ENCODE results near the gene SEMA3B. TPM values are rescaled to one million over a fixed set of nuclear protein-coding genes. Genes with fewer than 3 reads are reported as not detected.

Gene SEMA3B
- polyA plus RNA-seq, 3 donors = 0.56 TPM; not detected in 2

DNA sequence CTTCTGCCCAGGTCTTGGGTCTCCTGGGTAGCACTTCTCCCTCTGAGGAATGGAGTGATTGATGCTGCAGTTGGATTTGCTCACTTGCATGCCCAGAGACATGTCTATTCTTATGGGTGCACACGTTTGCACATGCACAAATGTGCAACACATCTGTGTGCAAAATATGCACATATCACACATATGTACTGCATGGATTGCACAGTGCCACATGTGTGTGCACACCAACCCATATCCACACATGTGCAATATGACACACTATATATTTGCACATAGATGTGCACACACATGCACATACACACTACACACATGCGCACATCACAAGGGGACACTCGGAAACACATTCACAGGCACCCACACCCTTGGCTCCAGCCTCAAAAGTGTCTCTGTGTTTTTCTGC, 671 bp upstream of the SEMA3B start:
- Histone ChIP-seq H4K20me1 (ENCODE audit: insufficient read depth, low read length) (peaks cover 6% of the 10 kb centered on the region), H2AFZ (ENCODE audit: insufficient read depth, low read depth, low read length, poor library complexity, severe bottlenecking) (no peak overlapping the region), H3K27me3 (ENCODE audit: control insufficient read depth in 2 of 2, insufficient read depth in 2 of 2, low read length in 2 of 2) (peaks cover 0 to 25% of the 10 kb centered on the region in 2 donors), H3K9ac (ENCODE audit: insufficient read depth, low read length, poor library complexity, severe bottlenecking) (no peak overlapping the region), H3K9me3 (replicated peaks in 1 of 2; ENCODE audit: control insufficient read depth in 1 of 2, insufficient read depth in 1 of 2, low read length in 2 of 2) (no peaks in the 10 kb centered on the region), H3K27ac (ENCODE audit: low read depth in 1 of 2, low read length in 2 of 2) (no peak overlapping the region), H3K36me3 (replicated peaks in 1 of 2; ENCODE audit: control insufficient read depth in 1 of 2, insufficient read depth in 2 of 2, low read length in 2 of 2) (no peaks in the 10 kb centered on the region), H3K79me2 (ENCODE audit: insufficient read depth, low read length) (no peaks in the 10 kb centered on the region), H3K4me3 (replicated peaks in 1 of 3; ENCODE audit: low read depth in 2 of 3, low read length in 3 of 3) (no peak overlapping the region), H3K4me2 (replicated peaks; ENCODE audit: extremely low read depth, low read length, poor library complexity, severe bottlenecking) (no peak overlapping the region), H3K4me1 (ENCODE audit: control insufficient read depth in 1 of 2, insufficient read depth in 2 of 2, low read length in 2 of 2) (peaks cover 4 to 6% of the 10 kb centered on the region in 2 donors)
- intact Hi-C loops (cut with micrococcal nuclease) = no loop called here
- Mint-ChIP-seq H3K27ac (no peak overlapping the region), H3K4me1 (peaks cover 7% of the 10 kb centered on the region), H3K36me3 (no peaks in the 10 kb centered on the region), H3K4me3 (no peak overlapping the region), H3K9me3 (peaks cover 0 to 5% (median 0%) of the 10 kb centered on the region in 7 donors), H3K27me3 (ENCODE audit: low read depth in 3 of 3) (peaks cover 34 to 52% (median 49%) of the 10 kb centered on the region in 3 donors)
- no peak for DNase-seq
- WGBS (ENCODE audit: insufficient coverage) = 71% methylated on average over 3 of the region's 3 CpGs
- TF ChIP-seq, protein P1, sequence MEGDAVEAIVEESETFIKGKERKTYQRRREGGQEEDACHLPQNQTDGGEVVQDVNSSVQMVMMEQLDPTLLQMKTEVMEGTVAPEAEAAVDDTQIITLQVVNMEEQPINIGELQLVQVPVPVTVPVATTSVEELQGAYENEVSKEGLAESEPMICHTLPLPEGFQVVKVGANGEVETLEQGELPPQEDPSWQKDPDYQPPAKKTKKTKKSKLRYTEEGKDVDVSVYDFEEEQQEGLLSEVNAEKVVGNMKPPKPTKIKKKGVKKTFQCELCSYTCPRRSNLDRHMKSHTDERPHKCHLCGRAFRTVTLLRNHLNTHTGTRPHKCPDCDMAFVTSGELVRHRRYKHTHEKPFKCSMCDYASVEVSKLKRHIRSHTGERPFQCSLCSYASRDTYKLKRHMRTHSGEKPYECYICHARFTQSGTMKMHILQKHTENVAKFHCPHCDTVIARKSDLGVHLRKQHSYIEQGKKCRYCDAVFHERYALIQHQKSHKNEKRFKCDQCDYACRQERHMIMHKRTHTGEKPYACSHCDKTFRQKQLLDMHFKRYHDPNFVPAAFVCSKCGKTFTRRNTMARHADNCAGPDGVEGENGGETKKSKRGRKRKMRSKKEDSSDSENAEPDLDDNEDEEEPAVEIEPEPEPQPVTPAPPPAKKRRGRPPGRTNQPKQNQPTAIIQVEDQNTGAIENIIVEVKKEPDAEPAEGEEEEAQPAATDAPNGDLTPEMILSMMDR (IDR thresholded peaks at IDR 0.05) = no peak

DNA sequence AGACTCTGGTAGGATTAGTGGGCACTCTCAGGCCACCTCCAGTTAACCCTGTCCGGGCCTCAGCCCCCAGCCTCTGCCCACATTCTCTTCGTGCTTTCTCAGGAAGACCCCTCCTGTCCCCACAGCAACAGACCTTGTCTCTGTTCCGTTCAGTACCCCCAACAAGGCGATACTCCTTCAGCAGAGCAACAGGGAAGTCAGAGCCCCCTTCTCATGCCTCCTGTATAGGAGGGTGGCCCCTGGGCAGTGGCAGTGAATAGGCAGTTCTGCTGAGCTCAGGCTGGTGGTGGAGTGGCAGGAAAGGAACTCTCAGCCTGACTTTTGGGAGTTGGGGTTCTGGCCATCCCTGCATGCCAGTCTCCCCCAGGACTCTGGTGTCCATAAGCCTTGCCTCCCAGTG, 513 bp downstream of the SEMA3B start:
- Histone ChIP-seq H3K4me1 (ENCODE audit: control insufficient read depth in 1 of 2, insufficient read depth in 2 of 2, low read length in 2 of 2) (peaks cover 11 to 17% of the 10 kb centered on the region in 2 donors), H3K79me2 (ENCODE audit: insufficient read depth, low read length) (no peaks in the 10 kb centered on the region), H3K9ac (ENCODE audit: insufficient read depth, low read length, poor library complexity, severe bottlenecking) (no peak overlapping the region), H3K27me3 (ENCODE audit: control insufficient read depth in 2 of 2, insufficient read depth in 2 of 2, low read length in 2 of 2) (peaks cover 5 to 37% of the 10 kb centered on the region in 2 donors), H4K20me1 (ENCODE audit: insufficient read depth, low read length) (peaks cover 6% of the 10 kb centered on the region), H3K27ac (ENCODE audit: low read depth in 1 of 2, low read length in 2 of 2) (no peak overlapping the region), H3K9me3 (replicated peaks in 1 of 2; ENCODE audit: control insufficient read depth in 1 of 2, insufficient read depth in 1 of 2, low read length in 2 of 2) (peaks cover 0 to 2% of the 10 kb centered on the region in 2 donors), H3K4me3 (replicated peaks in 1 of 3; ENCODE audit: low read depth in 2 of 3, low read length in 3 of 3) (no peak overlapping the region), H3K4me2 (replicated peaks; ENCODE audit: extremely low read depth, low read length, poor library complexity, severe bottlenecking) (no peak overlapping the region), H3K36me3 (replicated peaks in 1 of 2; ENCODE audit: control insufficient read depth in 1 of 2, insufficient read depth in 2 of 2, low read length in 2 of 2) (no peaks in the 10 kb centered on the region), H2AFZ (ENCODE audit: insufficient read depth, low read depth, low read length, poor library complexity, severe bottlenecking) (no peak overlapping the region)
- H3K27ac Mint-ChIP-seq = peak overlapping the region in 1 of 7 donors; percentile 45
- peaks cover 10% of the 10 kb centered on the region for H3K4me1 Mint-ChIP-seq
- TF ChIP-seq, protein P1 (IDR thresholded peaks at IDR 0.05) = no peak
- H3K4me3 Mint-ChIP-seq = no peak overlapping the region
- intact Hi-C loops (cut with micrococcal nuclease) = no loop called here
- H3K9me3 Mint-ChIP-seq = peaks cover 0 to 9% (median 4%) of the 10 kb centered on the region in 7 donors
- DNase-seq = no peak
- peaks cover 43 to 59% (median 55%) of the 10 kb centered on the region in 3 donors for H3K27me3 Mint-ChIP-seq (ENCODE audit: low read depth in 3 of 3)
- 80% methylated on average over 1 of the region's 4 CpGs for WGBS (ENCODE audit: insufficient coverage)
- H3K36me3 Mint-ChIP-seq = peaks cover 3% of the 10 kb centered on the region in 2 donors

All from CD14-positive monocyte (primary cell).